HG03354 (cell line): ENCODE data around the gene SRRT.
A peak's percentile ranks its signal among the peaks of the same experiment; 100 is the strongest.

Experiments used
- ATAC-seq: cut with Tn5 transposase; IDR thresholded peaks from one replicate; pipeline ENCODE4 v1.9.1; 2021; ENCODE audit warnings: mild to moderate bottlenecking; ENCODE audit not compliant: unreplicated experiment, poor library complexity, severe bottlenecking

The SRRT gene

DNA sequence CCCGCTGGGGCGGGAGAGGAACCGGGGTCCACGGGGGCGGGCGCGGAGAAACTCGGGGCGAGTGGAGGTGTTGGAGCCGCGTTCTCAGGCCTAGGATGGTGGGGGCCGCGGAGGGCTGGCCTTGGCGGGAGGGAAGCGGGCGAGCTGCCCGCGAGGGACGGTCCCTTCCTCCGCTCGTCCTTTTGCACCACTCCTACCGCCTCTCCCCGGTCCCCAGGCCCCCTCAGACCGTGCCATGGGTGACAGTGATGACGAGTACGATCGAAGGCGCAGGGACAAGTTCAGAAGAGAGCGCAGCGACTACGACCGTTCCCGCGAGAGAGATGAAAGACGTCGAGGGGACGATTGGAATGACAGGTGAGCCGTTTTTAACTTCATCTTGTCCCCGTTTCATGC is 451 bp downstream of the SRRT start:
- peak; percentile 36 for ATAC-seq

DNA sequence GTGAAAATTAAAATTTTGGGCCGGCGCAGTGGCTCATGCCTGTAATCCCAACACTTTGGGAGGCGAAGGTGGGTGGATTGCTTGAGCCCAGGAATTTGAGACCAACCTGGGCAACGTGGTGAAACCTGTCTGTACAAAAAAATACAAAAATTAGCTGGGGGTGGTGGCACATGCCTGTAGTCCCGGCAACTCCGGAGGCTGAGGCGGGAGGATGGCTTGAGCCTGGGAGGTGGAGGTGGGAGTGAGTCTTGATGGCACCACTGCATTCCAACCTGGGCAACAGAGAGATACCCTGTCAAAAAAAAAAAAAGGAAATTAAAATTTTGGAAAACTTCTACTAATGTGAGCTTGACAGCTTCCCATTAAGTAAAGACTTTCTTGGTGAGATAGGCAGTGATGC is 3.1 kb downstream of the SRRT start:
- no peak for ATAC-seq

- no peak for ATAC-seq
These were observed 3.8 kb downstream of the SRRT start for GRCh38 chr7:100878685-100879084.

GRCh38 chr7:100879685-100880261 is 4.9 kb downstream of the SRRT start:
- ATAC-seq, result no peak

DNA sequence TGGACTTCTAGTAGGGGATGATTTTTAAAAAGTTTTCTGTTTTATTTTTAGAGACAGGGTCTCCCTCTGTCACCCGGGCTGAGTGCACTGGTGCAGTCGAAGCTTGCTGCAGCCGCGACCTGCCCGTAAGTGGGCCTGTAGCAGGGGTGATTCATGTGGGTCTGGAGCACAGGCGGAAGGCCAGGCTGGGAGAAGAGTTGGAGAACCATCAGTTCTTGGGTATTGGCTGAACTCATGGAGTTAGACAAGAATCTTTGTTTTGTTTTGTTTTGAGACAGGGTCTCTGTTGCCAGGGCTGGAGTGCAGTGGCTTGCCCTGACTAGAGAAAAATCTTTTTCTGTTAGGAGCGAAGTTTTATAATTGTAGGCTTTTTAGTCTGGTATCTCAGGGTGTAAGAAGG is 5.7 kb downstream of the SRRT start:
- ATAC-seq, result no peak

DNA sequence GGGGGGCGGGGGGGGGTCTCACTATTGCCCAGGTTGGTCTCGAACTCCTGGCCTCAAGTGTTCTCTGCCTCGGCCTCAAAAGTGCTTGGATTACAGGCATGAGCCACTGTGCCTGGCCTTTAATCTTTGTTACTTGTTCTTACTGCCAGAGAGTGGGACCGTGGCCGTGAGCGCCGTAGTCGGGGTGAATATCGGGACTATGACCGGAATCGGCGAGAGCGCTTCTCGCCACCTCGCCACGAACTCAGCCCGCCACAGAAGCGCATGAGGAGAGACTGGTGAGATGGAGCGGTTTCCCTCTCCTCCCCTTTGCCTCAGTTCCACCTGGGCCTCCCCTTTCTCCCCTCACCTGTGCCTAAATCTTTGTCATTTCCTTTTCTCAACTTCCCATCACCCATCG is 6.2 kb downstream of the SRRT start:
- no peak for ATAC-seq

DNA sequence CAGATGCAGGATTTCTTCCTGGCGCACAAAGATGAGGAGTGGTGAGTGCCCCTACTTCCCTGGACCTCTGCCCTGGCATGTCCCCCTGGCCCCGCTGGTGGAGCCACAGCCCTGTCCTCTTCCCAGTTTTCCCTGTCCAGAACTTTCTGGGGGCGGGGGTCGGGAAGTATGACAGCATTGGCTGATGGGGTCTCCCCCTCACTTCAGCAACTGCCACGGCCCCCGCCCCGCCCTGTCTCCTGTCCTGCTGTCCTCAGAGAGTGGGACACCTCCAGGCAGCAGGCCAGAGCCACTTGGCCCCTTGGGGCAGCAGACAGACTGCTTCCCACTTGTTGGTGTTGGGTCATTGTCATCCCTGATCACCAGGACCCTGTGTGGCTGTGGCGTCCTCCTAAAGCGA is 7.3 kb downstream of the SRRT start:
- ATAC-seq, result no peak

GRCh38 chr7:100882785-100883526 is 8.1 kb downstream of the SRRT start:
- ATAC-seq, result no peak

DNA sequence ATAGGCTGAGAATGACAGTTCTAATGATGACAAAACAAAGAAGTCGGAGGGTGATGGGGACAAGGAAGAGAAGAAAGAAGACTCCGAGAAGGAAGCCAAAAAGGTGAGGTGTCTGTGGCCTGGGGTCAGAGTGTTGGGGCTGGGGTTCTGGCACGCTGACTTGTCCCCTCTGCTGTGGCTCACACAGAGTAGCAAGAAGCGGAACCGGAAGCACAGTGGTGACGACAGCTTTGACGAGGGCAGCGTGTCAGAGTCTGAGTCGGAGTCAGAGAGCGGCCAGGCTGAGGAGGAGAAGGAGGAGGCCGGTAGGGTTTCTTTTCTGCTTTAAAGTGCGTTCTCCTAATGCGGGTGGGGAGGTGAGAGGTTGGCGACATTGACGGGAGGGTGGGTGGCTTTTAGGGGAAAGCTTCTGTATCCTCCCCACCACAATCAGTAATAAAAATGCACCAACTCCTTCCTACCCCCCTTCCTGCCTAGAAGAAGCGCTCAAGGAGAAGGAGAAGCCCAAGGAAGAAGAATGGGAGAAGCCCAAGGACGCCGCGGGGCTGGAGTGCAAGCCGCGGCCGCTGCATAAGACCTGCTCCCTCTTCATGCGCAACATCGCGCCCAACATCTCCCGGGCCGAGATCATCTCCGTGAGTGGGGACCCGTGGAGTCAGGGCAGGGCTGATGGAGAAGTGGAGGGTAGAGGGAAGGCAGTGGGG is 10.0 kb downstream of the SRRT start:
- ATAC-seq, result no peak

DNA sequence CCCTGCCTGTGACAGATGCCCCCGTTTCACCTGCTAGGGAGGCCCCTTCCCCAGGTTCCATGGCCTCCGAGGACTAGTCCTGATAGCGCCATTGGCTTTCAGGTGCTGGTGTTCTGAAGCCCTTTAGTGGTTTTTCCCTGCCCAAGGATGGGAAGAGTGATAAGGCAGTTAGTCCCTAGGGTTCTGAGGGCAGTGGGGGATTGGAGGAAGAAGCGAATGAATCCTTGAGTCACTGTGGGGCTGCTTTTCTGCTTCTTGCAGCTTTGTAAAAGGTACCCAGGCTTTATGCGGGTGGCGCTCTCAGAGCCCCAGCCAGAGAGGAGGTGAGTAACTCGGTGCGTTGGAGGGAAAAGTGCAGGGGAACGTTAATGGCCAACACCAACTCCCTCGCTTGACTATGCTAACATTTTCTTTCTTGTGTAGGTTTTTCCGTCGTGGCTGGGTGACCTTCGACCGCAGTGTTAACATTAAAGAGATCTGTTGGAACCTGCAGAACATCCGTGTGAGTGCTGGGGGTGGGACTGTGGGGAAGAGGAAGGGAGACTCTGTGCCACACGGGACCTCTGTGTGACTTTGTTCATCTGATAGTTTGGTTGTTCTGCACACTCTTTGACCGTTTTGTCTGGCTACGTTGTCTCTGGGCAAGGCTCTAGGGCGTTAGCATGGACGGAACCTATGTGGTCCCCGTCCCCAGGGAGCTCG is 10.7 kb downstream of the SRRT start:
- no peak for ATAC-seq

GRCh38 chr7:100886142-100886935 is 11.4 kb downstream of the SRRT start:
- no peak for ATAC-seq

DNA sequence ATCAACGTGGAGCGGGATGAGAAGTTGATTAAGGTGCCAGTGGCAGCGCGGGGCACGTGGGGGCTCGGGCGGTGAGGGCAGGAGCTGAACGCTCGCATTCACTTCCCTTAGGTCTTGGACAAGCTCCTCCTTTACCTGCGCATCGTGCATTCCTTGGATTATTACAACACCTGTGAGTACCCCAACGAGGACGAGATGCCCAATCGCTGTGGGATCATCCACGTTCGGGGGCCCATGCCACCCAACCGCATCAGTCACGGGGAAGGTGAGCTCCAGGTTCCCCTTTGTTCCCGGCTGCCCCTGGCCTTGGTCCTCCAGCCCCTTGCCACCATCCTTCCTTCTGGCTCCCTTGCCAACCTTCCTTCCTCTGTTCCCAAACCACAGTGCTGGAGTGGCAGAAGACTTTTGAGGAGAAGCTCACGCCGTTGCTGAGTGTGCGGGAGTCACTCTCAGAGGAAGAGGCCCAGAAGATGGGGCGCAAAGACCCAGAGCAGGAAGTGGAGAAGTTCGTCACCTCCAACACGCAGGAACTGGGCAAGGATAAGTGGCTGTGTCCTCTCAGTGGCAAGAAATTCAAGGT is 12.1 kb downstream of the SRRT start:
- no peak for ATAC-seq

DNA sequence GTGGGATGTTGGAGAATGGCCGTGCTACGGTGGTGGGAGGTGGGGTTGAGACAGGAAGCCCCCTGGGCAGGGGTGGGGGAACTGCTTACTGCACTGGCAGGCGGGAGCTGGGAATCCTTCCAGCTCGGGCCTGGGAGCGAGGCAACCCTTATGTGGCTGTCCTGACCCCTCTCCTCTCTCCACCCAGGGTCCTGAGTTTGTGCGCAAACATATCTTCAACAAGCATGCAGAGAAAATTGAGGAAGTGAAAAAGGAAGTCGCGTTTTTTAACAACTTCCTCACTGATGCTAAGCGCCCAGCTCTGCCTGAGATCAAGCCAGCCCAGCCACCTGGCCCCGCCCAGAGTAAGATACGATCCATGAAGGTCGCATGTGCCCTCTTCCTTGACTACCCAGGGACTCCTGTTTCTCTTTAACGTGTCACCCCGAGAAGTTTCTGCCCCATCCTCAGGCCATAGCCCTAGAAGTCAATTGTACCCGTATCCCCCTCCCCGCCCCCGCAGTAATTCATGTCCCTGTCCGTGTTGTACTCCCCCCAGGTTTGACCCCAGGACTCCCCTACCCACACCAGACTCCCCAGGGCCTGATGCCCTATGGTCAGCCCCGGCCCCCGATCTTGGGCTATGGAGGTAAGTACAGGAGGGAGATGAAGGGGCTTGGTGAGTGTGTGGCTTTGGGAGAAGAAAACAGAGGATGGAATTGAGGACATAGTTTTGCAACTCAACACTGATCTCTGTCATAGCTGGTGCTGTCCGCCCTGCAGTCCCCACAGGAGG is 12.8 kb downstream of the SRRT start:
- peak; percentile 51 for ATAC-seq

DNA sequence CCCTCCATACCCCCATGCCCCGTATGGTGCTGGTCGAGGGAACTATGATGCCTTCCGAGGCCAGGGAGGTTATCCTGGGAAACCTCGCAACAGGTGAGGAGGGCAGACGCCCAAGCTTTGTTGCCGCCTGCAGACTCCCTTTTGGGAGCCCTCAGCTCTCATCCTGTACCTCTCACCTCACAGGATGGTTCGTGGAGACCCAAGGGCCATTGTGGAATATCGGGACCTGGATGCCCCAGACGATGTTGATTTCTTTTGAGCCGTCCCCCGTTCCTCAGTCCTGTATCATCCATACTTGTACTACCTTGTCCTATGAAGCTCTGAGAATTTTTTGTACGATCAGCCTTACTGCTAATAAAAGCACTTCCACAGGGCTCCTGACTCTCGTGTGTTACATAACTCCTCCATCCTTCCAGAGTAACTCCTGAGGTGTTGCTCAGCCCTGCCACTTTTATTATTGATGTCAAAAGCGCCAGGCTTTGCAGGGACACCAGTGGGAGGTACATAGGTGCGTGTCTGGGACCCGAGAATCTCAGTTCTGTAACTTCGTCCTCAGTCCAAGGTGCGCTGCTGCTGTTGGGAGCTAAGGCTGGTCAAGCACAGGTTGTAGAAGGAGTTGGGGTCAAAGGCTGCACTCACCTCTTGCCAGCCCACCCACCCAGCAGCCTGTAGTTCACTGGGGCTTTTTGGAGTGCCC is 13.5 kb downstream of the SRRT start:
- ATAC-seq, result no peak

- peak; percentile 22 for ATAC-seq
These were observed 14.3 kb downstream of the SRRT start, which contains the start of gene UFSP1 for GRCh38 chr7:100888988-100889750. TSS of gene UFSP1 (minus strand) at chr7:100889715. CDS start at chr7:100889271, 444 bp downstream.

DNA sequence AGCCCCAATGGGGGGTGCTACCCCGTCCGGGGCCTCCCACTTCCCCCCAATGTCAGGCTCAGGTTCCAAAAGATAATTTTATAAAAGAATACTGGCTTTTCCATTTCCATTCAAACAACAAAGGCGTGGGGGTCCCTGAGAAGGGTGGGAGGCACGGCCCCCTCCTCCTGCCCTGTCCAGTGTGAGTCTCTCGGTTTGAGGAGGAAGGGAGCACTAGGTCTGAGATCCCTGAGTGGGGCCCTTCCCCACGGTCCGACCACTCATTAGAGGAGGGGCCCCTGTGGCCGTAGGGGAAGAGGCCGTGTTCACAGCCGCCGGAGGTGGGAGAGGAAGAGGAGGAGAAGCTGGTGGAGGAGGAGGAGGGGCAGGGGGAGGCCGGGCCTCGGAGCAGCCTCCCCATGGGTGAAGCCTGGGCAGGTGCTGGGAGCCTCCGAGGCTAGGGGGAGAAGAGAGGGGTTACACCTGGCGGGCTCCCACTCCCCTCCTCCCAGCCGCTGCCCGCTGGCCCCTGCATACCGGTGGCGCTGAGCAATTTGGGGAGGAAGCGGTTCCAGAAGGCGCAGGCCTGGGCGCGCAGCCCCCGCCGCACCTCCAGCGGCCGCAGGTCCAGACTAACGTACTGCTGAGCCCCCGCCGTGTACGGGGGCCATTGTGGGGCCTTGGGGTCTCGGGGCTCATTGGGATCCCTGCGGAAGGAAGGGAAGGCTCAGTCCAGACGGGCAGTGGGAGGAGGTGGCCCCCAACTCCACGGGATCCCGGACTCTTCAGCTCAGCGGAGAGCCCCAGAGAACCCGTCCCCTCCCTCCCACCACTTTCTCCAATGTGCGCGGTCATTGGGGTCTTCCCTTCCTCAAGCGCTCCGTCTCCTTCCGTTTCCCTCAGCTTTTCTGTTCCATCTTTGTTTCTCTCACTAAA is 16.0 kb downstream of the SRRT start:
- no peak for ATAC-seq
